ENCODE results near the gene DRAP1. TPM values are rescaled to one million over a fixed set of nuclear protein-coding genes. Genes with fewer than 3 reads are reported as not detected.

Gene DRAP1
- total and polyA plus RNA-seq, 9 of the 15 experiments (the other 6 are each of a cell fraction or from before 2014, with no cell fraction given), result 9.6 to 200 (median 92.9) TPM

DNA sequence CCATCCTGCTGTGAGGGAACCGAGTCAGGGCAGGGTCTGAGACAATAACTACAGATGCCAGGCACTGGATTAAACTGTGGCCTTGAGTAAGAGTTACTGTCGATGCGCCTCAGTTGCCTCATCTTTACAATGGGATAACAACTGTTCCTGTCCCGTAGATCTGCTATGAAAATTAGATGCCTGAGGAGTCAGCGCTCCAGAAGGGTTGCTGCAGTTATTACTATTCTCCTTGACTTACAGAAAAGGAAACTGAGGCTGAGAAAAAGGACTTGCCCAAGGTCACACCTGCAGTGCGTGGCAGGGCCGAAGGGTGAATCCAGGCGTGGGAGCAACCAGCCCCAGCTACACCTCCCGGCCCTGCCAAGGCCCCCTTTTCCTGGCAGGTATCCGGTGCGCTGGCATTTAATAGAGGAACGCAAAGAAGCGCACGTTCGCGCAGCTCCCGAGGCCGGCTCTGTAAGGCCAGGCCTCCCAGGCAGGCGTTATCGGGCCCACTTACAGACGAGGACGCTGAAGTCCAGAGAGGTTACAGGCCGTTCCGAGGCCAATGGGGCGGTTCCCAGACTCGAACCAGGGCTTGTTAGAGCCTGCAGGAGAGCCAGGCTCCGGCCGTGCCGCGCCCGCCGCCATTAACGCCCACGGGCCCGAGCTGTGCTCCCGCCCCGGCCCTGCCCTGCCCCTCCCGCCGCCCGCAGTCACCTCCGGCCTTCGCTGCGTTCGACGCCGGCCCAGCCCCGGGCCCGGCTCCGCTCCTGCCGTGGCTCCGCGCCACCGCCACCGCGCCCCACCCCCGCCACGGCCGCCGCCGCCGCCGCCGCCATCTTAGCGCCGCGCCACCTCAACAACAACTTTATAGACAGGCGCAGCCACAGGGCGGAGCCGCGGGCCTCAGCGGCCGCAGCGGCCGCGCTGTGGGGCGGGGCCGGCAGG is 750 bp upstream of the DRAP1 start, which contains the start of gene C11orf68 (continued):
- TF ChIP-seq, protein P1, sequence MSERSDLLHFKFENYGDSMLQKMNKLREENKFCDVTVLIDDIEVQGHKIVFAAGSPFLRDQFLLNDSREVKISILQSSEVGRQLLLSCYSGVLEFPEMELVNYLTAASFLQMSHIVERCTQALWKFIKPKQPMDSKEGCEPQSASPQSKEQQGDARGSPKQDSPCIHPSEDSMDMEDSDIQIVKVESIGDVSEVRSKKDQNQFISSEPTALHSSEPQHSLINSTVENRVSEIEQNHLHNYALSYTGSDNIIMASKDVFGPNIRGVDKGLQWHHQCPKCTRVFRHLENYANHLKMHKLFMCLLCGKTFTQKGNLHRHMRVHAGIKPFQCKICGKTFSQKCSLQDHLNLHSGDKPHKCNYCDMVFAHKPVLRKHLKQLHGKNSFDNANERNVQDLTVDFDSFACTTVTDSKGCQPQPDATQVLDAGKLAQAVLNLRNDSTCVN (CRISPR knock-in tag; IDR thresholded peaks at IDR 0.05), result no peak
- TF ChIP-seq ZNF133 (CRISPR knock-in tag; IDR thresholded peaks at IDR 0.05) (no peak), AFF4 (CRISPR knock-in tag; IDR thresholded peaks at IDR 0.05) (peak; percentile 47; the same call in 1 of the 2 replicates), POLR3G (IDR thresholded peaks at IDR 0.05; ENCODE audit: extremely low read depth, insufficient read length, insufficient replicate concordance) (no peak), EWSR1 (IDR thresholded peaks at IDR 0.05; ENCODE audit: borderline replicate concordance, low read depth, partially characterized antibody) (no peak), RFX7 (CRISPR knock-in tag; IDR thresholded peaks at IDR 0.05) (no peak), ZNF395 (CRISPR knock-in tag; IDR thresholded peaks at IDR 0.05) (no peak), BMI1 (IDR thresholded peaks at IDR 0.05; ENCODE audit: low read length) (no peak), CCNT2 (IDR thresholded peaks at IDR 0.05; ENCODE audit: borderline replicate concordance, extremely low read depth, insufficient read length, low read depth, low read length) (no peak), ZNF696 (CRISPR knock-in tag; conservative IDR thresholded peaks at IDR 0.05) (no peak), ADNP (tag; IDR thresholded peaks at IDR 0.05) (peak; percentile 71; the same call in 1 of the 2 replicates)
- TF ChIP-seq, protein P2, sequence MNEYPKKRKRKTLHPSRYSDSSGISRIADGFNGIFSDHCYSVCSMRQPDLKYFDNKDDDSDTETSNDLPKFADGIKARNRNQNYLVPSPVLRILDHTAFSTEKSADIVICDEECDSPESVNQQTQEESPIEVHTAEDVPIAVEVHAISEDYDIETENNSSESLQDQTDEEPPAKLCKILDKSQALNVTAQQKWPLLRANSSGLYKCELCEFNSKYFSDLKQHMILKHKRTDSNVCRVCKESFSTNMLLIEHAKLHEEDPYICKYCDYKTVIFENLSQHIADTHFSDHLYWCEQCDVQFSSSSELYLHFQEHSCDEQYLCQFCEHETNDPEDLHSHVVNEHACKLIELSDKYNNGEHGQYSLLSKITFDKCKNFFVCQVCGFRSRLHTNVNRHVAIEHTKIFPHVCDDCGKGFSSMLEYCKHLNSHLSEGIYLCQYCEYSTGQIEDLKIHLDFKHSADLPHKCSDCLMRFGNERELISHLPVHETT (CRISPR knock-in tag; conservative IDR thresholded peaks at IDR 0.05 in 1 of 2, IDR thresholded peaks at IDR 0.05 in 1 of 2), result peak in 1 of 2 experiments; percentile 98; a peak in 2 of 4 replicates
- TF ChIP-seq, protein P3, sequence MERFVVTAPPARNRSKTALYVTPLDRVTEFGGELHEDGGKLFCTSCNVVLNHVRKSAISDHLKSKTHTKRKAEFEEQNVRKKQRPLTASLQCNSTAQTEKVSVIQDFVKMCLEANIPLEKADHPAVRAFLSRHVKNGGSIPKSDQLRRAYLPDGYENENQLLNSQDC (CRISPR knock-in tag; IDR thresholded peaks at IDR 0.05), result peak; percentile 15; the same call in 1 of the 2 replicates
- TF ChIP-seq, protein P4, sequence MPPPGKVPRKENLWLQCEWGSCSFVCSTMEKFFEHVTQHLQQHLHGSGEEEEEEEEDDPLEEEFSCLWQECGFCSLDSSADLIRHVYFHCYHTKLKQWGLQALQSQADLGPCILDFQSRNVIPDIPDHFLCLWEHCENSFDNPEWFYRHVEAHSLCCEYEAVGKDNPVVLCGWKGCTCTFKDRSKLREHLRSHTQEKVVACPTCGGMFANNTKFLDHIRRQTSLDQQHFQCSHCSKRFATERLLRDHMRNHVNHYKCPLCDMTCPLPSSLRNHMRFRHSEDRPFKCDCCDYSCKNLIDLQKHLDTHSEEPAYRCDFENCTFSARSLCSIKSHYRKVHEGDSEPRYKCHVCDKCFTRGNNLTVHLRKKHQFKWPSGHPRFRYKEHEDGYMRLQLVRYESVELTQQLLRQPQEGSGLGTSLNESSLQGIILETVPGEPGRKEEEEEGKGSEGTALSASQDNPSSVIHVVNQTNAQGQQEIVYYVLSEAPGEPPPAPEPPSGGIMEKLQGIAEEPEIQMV (tag; conservative IDR thresholded peaks at IDR 0.05; ENCODE audit: low read depth), result no peak
